HUES64 (cell line): ENCODE data around the gene FAM193A. TPM values are rescaled to one million over a fixed set of nuclear protein-coding genes. Genes with fewer than 3 reads are reported as not detected.

ENCODE experiments used
- H3K27ac ChIP-seq: 2 replicates; pipeline ENCODE4 v1.7.0; 2013; ENCODE audit warnings: low read depth, low read length, inconsistent platforms
- H3K27me3 ChIP-seq: 2 replicates; pipeline ENCODE4 v1.6.1; 2013; ENCODE audit warnings: mild to moderate bottlenecking, low read length; ENCODE audit not compliant: insufficient read depth
- H3K36me3 ChIP-seq: 2 replicates; pipeline ENCODE4 v1.6.1; 2013; ENCODE audit warnings: mild to moderate bottlenecking, low read length; ENCODE audit not compliant: insufficient read depth
- H3K4me1 ChIP-seq: 2 replicates; pipeline ENCODE4 v1.6.1; 2013; ENCODE audit warnings: mild to moderate bottlenecking, low read length, moderate library complexity; ENCODE audit not compliant: insufficient read depth
- H3K4me3 ChIP-seq: 2 replicates; pipeline ENCODE4 v1.5.1; 2013; ENCODE audit warnings: mild to moderate bottlenecking, low read length, moderate library complexity
- H3K9ac ChIP-seq: 2 replicates; pipeline ENCODE4 v1.6.1; 2013; ENCODE audit warnings: mild to moderate bottlenecking, low read depth, low read length
- H3K9me3 ChIP-seq: 2 replicates; pipeline ENCODE4 v1.6.1; 2013; ENCODE audit warnings: low read depth, low read length; ENCODE audit not compliant: insufficient read depth
- WGBS: fragments of 150-250, 120-280 bp; methylation state at CpG from one replicate; pipeline ENCODE4 v1.1.7; 2013; ENCODE audit warnings: missing lambda C conversion rate; 5-methylcytosine and 5-hydroxymethylcytosine counted together
- polyA plus RNA-seq, 2 experiments: library from polyadenylated mRNA; stranded (reverse); fragments of 50-300 nt; gene quantifications; one replicate each; pipeline ENCODE4 v1.2.3, GENCODE V29; 2013

FAM193A gene, protein sequence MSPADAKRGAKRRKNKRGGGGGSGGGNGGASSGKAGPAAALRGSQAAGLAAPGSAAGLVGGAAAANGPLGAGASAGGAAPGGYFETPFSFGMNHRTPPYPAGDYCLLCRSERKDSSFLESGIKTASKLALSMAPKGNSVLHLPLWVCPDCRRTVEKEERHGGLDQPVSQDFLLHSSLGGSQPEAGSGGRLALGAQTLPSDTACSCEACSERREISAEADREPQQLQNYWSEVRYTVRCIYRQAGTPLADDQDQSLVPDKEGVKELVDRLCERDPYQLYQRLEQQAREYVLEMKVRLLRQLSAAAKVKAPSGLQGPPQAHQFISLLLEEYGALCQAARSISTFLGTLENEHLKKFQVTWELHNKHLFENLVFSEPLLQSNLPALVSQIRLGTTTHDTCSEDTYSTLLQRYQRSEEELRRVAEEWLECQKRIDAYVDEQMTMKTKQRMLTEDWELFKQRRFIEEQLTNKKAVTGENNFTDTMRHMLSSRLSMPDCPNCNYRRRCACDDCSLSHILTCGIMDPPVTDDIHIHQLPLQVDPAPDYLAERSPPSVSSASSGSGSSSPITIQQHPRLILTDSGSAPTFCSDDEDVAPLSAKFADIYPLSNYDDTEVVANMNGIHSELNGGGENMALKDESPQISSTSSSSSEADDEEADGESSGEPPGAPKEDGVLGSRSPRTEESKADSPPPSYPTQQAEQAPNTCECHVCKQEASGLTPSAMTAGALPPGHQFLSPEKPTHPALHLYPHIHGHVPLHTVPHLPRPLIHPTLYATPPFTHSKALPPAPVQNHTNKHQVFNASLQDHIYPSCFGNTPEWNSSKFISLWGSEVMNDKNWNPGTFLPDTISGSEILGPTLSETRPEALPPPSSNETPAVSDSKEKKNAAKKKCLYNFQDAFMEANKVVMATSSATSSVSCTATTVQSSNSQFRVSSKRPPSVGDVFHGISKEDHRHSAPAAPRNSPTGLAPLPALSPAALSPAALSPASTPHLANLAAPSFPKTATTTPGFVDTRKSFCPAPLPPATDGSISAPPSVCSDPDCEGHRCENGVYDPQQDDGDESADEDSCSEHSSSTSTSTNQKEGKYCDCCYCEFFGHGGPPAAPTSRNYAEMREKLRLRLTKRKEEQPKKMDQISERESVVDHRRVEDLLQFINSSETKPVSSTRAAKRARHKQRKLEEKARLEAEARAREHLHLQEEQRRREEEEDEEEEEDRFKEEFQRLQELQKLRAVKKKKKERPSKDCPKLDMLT (N-terminal part only)
- 18.1 TPM for polyA plus RNA-seq (2013, experiment 1 of 2)
- polyA plus RNA-seq (2013, experiment 2 of 2) = 18.1 TPM

DNA sequence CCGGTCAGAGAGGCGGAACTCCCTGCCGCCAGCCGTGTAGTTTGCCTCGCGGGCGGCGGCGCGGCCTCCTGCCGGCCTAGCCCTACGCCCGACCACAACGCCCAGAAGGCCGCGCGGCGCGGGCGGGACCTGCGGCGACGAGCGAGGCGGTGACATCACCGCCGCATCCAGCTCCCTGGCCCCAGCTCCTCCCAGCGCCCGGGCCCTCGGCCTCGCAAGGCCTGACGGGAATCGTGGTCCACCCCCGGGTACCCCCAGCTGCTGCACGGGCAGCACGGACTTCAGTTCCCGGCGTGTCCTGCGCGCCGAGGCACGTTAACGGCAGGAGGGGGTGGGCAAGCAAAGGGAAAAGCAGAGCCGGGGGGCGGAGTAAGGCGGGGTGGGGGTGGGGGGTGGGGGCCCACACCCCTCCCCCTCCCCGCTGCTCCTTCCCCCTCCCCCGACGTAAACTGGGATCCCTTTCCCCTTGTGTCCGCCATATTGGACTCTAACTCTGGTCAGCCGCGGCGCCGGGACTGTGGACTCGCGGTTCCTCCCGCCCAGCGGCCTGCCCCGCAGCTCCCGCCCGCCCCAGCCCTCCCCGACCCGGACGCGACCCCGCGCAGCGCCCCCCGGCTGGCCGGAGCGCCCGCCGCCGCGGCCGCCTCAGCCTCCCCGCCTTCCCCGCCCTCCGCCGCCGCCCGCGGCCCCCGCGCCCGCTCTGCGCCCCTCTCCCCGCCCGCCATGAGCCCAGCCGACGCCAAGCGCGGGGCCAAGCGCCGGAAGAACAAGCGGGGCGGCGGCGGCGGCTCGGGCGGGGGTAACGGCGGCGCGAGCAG lies at the start of gene FAM193A:
Gene FAM193A, plus strand, starts transcription at position 455 of the 818 bp plus-strand sequence. Its CDS starts 269 bp downstream, at position 724.
- H3K4me1 ChIP-seq = peaks cover 9% of the 10 kb centered on the region
- peak within 1 kb of the TSS; percentile 97 for H3K4me3 ChIP-seq
- under 1% methylated on average over 100 of the region's 106 CpGs for WGBS

DNA sequence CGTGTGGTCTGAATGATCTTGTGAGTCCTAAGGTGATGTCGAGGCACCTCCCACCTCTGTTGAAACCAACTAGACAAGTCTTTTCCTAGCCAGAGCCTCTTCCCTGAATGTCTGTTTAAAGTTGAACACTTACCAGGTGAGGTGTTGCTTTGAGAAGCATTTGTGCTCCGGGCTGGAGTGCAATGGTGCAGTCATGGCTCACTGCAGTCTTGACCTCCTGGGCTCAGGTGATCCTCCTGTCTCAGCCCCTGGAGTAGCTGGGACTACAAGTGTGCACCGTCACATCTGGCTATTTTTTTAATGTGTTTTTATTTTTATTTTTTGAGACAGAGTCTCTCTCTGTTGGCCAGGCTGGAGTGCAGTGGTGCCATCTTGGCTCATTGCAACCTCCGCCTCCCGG lies 49.5 kb upstream of the FAM193A start:
- Histone ChIP-seq H3K4me3 (no peak overlapping the region), H3K27me3 (no peaks in the 10 kb centered on the region), H3K4me1 (peaks cover 11% of the 10 kb centered on the region), H3K27ac (no peak overlapping the region), H3K36me3 (peaks cover 32% of the 10 kb centered on the region), H3K9ac (no peak overlapping the region), H3K9me3 (no peaks in the 10 kb centered on the region)
- 95% methylated on average over 6 of the region's 6 CpGs for WGBS

More for the DNA sequence above, at the start of gene FAM193A:
- no peaks in the 10 kb centered on the region for H3K27me3 ChIP-seq
- peak within 1 kb of the TSS; percentile 97 for H3K27ac ChIP-seq
- 0 out of 2 replicates have a peak, but pooled peaks cover 2% of the 10 kb centered on the region for H3K36me3 ChIP-seq
- no peaks in the 10 kb centered on the region for H3K9me3 ChIP-seq
- H3K9ac ChIP-seq = peak within 1 kb of the TSS; percentile 96

DNA sequence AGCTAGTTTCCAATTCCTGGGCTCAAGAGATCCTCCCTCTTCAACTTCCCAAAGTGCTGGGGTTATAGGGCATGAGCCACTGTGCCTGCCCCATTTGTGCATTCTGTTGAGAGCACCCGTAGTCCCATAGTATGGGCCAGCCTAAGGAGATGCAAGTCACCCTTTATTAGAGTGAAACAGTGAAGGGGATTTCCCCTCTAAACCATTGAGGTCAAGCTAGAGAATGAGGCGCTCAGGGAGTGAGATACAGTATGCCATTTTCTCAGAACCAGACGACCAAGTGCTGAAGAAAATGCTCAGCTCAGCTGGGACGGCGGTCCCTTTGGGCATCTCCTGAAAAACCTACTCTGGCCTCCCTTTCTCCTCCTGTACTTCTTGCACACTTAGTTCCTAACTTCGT lies 48.8 kb upstream of the FAM193A start:
- H3K36me3 ChIP-seq = peaks cover 39% of the 10 kb centered on the region

DNA sequence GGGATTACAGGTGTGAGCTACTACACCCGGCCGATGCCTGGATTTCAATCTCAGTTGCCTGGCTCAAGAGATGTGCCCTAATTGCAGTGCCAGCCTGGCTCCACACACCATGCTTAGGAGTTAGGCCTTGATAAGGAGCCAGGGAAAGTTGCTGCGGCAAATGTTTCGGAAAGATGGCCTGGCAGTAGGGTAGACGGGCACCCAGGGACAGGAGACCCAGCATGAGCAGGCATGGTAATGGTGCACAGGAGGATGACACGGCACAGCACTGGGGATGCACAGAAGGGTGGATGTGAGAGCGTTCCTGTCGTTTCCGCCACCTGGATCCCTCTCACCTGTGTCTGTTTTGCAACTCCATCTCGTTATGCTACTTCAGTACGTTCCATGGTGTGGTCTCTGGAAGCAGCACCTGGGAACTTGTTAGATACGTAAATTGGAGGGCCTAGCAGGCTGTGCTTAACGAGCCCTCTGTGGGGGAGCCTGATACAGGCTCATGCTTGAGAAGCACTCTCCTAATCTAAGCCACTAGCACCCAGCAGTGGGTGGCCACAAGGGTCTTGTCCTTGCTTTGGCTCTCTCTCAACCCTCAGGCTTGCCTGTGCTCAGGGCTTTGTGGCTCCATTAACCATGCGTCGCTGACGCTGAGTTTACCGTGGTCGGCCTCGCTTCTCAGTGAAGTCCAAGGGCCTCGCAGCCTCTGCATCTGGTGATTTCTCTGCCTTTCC lies 47.2 kb upstream of the FAM193A start:
- no peaks in the 10 kb centered on the region for H3K27me3 ChIP-seq
- H3K36me3 ChIP-seq = peaks cover 55% of the 10 kb centered on the region
- no peaks in the 10 kb centered on the region for H3K9me3 ChIP-seq
- no peak overlapping the region for H3K27ac ChIP-seq
- H3K9ac ChIP-seq = no peak overlapping the region
- whole genome bisulfite sequencing = 91% methylated on average over 20 of the region's 20 CpGs
- peaks cover 7% of the 10 kb centered on the region for H3K4me1 ChIP-seq
- H3K4me3 ChIP-seq = no peak overlapping the region

More for the DNA sequence above, 48.8 kb upstream of the FAM193A start:
- no peaks in the 10 kb centered on the region for H3K27me3 ChIP-seq
- WGBS = 93% methylated on average over 6 of the region's 6 CpGs
- H3K4me1 ChIP-seq = peaks cover 9% of the 10 kb centered on the region
- no peak overlapping the region for H3K9ac ChIP-seq
- H3K9me3 ChIP-seq = no peaks in the 10 kb centered on the region
- no peak overlapping the region for H3K4me3 ChIP-seq
- no peak overlapping the region for H3K27ac ChIP-seq

DNA sequence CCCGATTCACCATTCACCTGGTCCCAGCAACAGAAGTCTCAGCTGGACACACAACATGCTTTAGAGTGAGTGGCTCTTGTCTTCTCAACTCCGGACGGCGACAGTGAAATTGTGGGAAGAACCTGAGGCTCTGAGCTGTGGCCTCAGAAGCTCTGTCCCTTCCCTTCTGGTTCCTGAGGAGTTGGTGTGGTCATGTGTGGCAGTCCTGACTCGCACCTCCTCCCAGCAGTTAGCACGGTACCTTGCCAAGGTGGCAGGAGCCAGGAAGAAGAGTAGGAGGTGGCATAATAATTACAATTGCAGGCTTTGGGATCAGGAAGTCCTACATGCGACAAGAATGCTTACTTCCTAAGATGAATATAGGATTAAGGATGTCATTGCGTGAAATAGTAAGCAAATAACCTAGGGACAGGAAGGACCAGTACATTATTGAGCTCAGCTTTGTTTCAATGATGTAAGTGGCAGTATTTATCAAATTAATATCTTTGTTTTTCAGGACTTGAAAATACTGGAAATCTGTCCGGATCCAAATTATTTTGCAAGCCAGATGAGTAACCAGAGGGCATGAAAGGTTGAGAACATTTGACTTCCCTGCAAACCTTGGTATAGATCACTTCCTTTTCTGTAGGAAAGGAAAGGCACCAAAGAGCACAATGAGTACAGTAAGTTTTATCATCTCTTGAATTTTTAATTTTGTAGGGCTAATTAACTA lies 46.5 kb upstream of the FAM193A start:
- H3K27ac ChIP-seq = no peak overlapping the region
- WGBS = 96% methylated on average over 9 of the region's 9 CpGs
- H3K27me3 ChIP-seq = no peaks in the 10 kb centered on the region
- H3K4me3 ChIP-seq = no peak overlapping the region
- no peaks in the 10 kb centered on the region; the same call in 1 of the 2 replicates for H3K4me1 ChIP-seq
- no peaks in the 10 kb centered on the region for H3K9me3 ChIP-seq
- peaks cover 61% of the 10 kb centered on the region for H3K36me3 ChIP-seq
- H3K9ac ChIP-seq = no peak overlapping the region

DNA sequence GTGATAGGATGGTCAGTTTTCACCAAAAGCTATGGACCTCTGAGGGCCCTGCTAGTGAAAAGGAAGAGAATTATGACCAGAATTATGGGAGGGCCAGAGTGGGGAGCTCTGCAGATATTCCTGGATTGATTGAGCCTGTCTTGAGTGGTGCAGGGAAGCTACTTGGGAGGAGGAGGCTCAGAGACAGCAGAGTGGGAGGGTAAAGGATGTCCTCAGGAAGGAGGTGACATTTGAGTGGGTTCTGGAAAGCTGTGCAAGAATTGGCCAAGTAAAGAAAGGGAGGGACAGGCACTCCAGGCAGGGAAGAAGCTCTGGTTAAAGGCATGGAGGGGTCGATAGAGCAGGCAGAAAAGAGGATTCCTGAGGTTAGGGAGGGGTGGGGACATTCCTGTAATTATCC lies 43.5 kb upstream of the FAM193A start:
- peaks cover 86% of the 10 kb centered on the region for H3K36me3 ChIP-seq
- H3K27ac ChIP-seq = no peak overlapping the region
- 89% methylated on average over 1 of the region's 1 CpG for WGBS

DNA sequence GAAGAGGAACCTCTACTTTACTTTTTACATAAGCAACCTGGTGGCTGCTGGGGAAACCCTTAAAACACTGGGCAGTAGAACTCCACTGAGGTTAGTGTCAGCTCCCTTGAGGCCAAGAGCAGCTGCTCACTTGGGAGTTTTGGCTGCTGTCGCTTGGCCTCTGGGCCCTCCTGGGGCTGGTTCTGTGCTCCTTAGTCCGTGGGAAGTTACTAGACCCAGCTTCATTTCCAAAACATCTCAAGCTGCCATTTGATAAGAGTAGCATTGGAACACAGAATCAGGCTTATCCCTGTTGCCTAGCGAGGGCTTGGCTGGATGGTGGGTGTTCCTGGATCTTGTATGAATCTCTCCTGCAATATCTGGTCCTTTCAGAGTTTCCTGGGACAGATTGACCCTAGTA lies 41.5 kb upstream of the FAM193A start:
- Histone ChIP-seq H3K27ac (no peak overlapping the region), H3K4me3 (no peak overlapping the region), H3K36me3 (peaks cover 94% of the 10 kb centered on the region), H3K4me1 (no peaks in the 10 kb centered on the region), H3K27me3 (no peaks in the 10 kb centered on the region), H3K9me3 (no peaks in the 10 kb centered on the region), H3K9ac (no peak overlapping the region)
- WGBS = 96% methylated on average over 3 of the region's 3 CpGs

More for the DNA sequence above, 43.5 kb upstream of the FAM193A start:
- Histone ChIP-seq H3K27me3 (no peaks in the 10 kb centered on the region), H3K9ac (no peak overlapping the region), H3K4me1 (no peaks in the 10 kb centered on the region; the same call in 1 of the 2 replicates), H3K9me3 (no peaks in the 10 kb centered on the region), H3K4me3 (no peak overlapping the region)

DNA sequence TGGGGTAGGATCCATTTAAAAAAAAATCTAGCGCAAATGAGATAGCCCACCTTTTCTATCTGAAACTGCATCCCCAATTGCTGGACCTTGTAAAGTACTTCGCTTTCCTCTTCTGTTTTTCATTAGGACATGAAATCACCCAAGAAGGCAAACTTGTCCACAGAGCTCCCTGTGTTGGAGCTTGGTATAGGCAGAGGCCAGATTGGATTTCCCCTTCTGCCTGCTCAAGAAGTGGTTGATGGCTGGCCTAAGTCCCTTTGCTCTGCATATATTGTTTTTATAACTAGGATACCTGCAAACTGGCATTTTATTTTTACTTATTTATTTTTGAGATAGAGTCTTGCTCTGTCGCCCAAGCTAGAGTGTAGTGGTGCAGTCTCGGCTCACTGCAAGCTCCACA lies 39.1 kb upstream of the FAM193A start:
- no peaks in the 10 kb centered on the region for H3K9me3 ChIP-seq
- no peak overlapping the region for H3K9ac ChIP-seq
- peaks cover 96% of the 10 kb centered on the region for H3K36me3 ChIP-seq
- WGBS = 97% methylated on average over 4 of the region's 4 CpGs
- H3K27me3 ChIP-seq = no peaks in the 10 kb centered on the region
- H3K4me3 ChIP-seq = no peak overlapping the region
- no peak overlapping the region for H3K27ac ChIP-seq
- no peaks in the 10 kb centered on the region for H3K4me1 ChIP-seq

DNA sequence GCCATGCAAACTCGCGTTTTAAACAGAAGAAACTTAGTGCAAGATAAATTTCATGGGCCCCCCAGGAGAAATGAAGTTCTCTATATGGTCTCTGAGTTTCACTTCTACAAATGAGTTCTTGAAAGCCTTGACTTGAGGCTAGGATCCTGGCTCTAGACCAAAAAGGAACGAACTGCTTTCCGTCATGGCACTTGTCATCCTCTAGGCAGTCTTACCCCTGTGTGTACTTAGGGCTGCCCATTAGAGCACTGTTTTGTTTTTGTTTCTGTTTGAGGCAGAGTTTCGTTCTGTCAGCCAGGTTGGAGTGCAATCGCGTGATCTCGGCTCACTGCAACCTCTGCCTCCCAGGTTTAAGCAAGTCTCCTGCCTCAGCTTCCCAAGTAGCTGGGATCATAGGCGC lies 38.5 kb upstream of the FAM193A start:
- H3K9me3 ChIP-seq = no peaks in the 10 kb centered on the region
- no peak overlapping the region for H3K9ac ChIP-seq
- no peaks in the 10 kb centered on the region for H3K27me3 ChIP-seq
- H3K27ac ChIP-seq = no peak overlapping the region
- H3K36me3 ChIP-seq = peaks cover 93% of the 10 kb centered on the region
- H3K4me3 ChIP-seq = no peak overlapping the region
- 96% methylated on average over 9 of the region's 9 CpGs for WGBS
- H3K4me1 ChIP-seq = no peaks in the 10 kb centered on the region
